ENCODE results near the gene SDHAF2.
"Not testable (repeated sequence)": the region's sequence is repeated elsewhere in the genome, so short reads cannot be mapped to it uniquely, and the experiment has no call there.

The SDHAF2 gene

DNA sequence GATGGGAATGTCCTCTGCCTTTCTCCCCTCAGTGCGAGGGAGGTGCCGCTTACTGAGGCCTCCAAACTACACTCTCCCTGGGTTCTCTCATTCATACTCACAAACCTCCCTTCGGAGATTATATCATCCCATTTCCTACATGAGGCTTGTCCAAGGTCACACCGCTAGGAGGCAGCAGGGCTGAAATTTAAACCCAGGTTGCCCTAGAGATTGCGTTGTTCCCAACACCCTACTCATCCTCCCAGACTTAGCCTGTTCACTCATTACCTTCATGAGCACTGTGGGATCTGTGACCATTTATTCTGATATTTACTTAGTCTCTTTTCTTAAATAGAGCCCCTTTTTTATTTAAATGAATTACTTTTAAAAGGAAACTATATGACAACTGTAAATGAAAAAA, 31.1 kb downstream of the SDHAF2 start:
- H3K4me1 ChIP-seq (ENCODE audit: insufficient read depth, low read length) = no peaks in the 10 kb centered on the region
- no peak overlapping the region for H3K4me3 ChIP-seq (ENCODE audit: low read length)
- H3K27me3 ChIP-seq (ENCODE audit: insufficient read depth, low read length) = no peaks in the 10 kb centered on the region
- H3K9me3 ChIP-seq (ENCODE audit: insufficient read depth, low read depth, low read length) = no peaks in the 10 kb centered on the region
- H3K9ac ChIP-seq (ENCODE audit: low read depth, low read length) = no peak overlapping the region
- no peaks in the 10 kb centered on the region for H3K36me3 ChIP-seq (ENCODE audit: insufficient read depth, low read depth, low read length)
- H3K27ac ChIP-seq (ENCODE audit: low read length) = no peak overlapping the region

DNA sequence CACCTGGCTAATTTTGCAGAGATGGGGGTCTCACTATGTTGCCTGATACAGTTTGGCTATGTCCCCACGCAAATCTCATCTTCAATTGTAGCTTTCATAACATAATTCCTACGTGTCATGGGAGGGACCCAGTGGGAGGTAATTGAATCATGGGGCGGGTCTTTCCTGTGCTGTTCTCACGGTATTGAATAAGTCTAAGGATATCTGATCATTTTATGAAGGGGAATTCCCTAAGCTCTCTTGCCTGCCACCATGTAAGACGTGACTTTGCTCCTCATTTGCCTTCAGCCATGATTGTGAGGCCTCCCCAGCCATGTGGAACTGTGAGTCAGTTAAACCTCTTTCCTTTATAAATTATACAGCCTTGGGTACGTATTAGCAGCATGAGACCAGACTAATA, 37.7 kb downstream of the SDHAF2 start:
- not testable (repeated sequence) for H3K36me3 ChIP-seq (ENCODE audit: insufficient read depth, low read depth, low read length); H3K27ac ChIP-seq (ENCODE audit: low read length); H3K27me3 ChIP-seq (ENCODE audit: insufficient read depth, low read length); H3K9me3 ChIP-seq (ENCODE audit: insufficient read depth, low read depth, low read length); H3K9ac ChIP-seq (ENCODE audit: low read depth, low read length); H3K4me1 ChIP-seq (ENCODE audit: insufficient read depth, low read length); H3K4me3 ChIP-seq (ENCODE audit: low read length)

DNA sequence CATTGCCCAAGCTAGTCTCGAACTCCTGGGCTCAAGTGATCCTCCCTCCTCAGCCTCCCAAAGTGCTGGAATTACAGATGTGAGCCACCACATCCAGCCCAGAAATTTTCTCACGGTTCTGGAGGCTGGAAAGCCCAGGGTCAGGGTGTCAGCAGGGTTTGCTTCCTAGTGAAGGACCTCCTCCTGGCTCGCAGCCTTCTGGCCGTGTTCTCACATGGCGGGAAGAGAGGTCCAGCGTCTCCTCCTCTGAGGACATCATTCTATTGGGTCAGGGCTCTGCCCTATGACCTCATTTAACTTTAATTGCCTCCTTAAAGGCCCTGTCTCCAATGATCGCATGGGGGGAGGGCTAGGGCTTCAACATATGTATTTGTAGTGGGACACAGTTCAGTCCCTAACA, 38.1 kb downstream of the SDHAF2 start:
- H3K9ac ChIP-seq (ENCODE audit: low read depth, low read length) = no peak overlapping the region

DNA sequence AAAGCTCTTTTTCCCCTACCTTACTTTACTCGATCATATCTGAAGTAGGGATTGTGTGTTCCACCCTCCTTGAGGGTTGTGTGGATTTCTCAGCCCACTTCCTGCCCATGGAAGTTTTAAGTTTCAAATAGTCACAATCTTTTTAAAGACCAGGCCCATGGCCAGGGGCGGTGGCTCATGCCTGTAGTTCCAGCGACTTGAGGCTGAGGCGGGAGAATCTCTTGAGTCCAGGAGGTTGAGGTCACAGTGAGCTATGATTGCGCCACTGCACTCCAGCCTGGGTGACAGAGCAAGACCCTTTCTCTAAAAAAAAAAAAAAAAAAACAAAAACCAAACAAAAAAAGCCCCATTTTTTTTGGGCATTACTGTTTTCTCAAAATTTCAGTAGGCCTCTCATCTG, 42.4 kb downstream of the SDHAF2 start:
- no peak overlapping the region for H3K27ac ChIP-seq (ENCODE audit: low read length)

More for the DNA sequence above, 38.1 kb downstream of the SDHAF2 start:
- Histone ChIP-seq H3K27ac (ENCODE audit: low read length) (no peak overlapping the region), H3K4me1 (ENCODE audit: insufficient read depth, low read length) (no peaks in the 10 kb centered on the region), H3K9me3 (ENCODE audit: insufficient read depth, low read depth, low read length) (no peaks in the 10 kb centered on the region), H3K36me3 (ENCODE audit: insufficient read depth, low read depth, low read length) (no peaks in the 10 kb centered on the region), H3K4me3 (ENCODE audit: low read length) (no peak overlapping the region), H3K27me3 (ENCODE audit: insufficient read depth, low read length) (no peaks in the 10 kb centered on the region)

DNA sequence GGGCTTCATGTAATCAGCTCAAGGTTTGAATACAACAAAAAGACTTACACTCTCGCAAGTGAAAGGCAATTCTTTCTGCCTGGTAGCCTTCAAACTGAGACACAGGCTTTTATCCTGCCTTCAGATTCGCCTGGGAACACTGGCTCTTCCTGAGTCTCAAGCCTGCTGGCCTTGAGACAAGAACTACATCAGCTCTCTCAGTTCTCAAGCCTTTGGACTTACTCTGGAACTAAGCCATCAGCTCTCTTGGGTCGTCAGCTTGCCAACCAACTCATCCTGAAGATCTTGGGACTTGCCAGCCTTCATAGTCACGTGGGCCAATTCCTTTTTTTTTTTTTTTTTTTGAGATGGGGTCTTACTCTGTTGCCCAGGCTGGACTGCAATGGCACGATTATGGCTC, 42.9 kb downstream of the SDHAF2 start:
- no peaks in the 10 kb centered on the region for H3K4me1 ChIP-seq (ENCODE audit: insufficient read depth, low read length)
- H3K27me3 ChIP-seq (ENCODE audit: insufficient read depth, low read length) = peaks cover 2% of the 10 kb centered on the region; the same call in 1 of the 2 replicates
- H3K4me3 ChIP-seq (ENCODE audit: low read length) = no peak overlapping the region
- no peaks in the 10 kb centered on the region; the same call in 1 of the 2 replicates for H3K36me3 ChIP-seq (ENCODE audit: insufficient read depth, low read depth, low read length)
- H3K9ac ChIP-seq (ENCODE audit: low read depth, low read length) = no peak overlapping the region
- no peaks in the 10 kb centered on the region for H3K9me3 ChIP-seq (ENCODE audit: insufficient read depth, low read depth, low read length)
- no peak overlapping the region for H3K27ac ChIP-seq (ENCODE audit: low read length)

More for the DNA sequence above, 42.4 kb downstream of the SDHAF2 start:
- Histone ChIP-seq H3K4me3 (ENCODE audit: low read length) (no peak overlapping the region), H3K9ac (ENCODE audit: low read depth, low read length) (no peak overlapping the region), H3K4me1 (ENCODE audit: insufficient read depth, low read length) (no peaks in the 10 kb centered on the region), H3K27me3 (ENCODE audit: insufficient read depth, low read length) (no peaks in the 10 kb centered on the region), H3K36me3 (ENCODE audit: insufficient read depth, low read depth, low read length) (no peaks in the 10 kb centered on the region; the same call in 1 of the 2 replicates), H3K9me3 (ENCODE audit: insufficient read depth, low read depth, low read length) (no peaks in the 10 kb centered on the region)

DNA sequence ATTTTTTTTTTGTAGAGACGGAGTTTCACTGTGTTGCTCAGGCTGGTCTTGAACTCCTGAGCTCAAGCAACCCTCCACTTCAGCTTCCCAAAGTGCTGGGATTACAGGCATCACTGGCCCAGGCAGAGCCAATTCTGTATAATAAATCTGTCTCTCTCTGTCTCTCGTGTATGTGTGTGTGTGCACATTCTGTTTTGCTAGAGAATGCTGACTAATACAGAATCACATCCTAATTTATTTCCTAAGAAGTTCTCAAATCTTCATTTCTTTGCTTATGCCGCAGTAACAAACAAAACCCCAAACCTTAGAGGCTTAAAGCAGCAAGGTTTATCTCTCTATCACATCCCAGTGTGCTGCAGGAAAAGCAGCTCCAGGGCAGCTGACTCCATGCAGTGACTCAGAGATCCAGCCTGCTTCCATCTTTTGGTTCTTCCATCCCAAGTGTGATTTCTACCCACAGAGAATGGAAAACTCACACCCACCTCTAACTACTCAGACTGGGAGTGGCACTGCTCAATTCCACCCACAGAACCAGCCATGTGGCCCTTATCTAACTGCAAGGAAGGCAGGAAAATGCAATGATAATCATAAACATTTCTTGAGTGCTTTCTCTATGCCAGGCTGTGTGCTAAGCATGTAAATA, 43.6 kb downstream of the SDHAF2 start:
- Histone ChIP-seq H3K27ac (ENCODE audit: low read length) (no peak overlapping the region), H3K36me3 (ENCODE audit: insufficient read depth, low read depth, low read length) (no peaks in the 10 kb centered on the region; the same call in 1 of the 2 replicates), H3K9me3 (ENCODE audit: insufficient read depth, low read depth, low read length) (no peaks in the 10 kb centered on the region), H3K9ac (ENCODE audit: low read depth, low read length) (no peak overlapping the region), H3K27me3 (ENCODE audit: insufficient read depth, low read length) (peaks cover 8% of the 10 kb centered on the region; the same call in 1 of the 2 replicates), H3K4me3 (ENCODE audit: low read length) (no peak overlapping the region), H3K4me1 (ENCODE audit: insufficient read depth, low read length) (no peaks in the 10 kb centered on the region)

DNA sequence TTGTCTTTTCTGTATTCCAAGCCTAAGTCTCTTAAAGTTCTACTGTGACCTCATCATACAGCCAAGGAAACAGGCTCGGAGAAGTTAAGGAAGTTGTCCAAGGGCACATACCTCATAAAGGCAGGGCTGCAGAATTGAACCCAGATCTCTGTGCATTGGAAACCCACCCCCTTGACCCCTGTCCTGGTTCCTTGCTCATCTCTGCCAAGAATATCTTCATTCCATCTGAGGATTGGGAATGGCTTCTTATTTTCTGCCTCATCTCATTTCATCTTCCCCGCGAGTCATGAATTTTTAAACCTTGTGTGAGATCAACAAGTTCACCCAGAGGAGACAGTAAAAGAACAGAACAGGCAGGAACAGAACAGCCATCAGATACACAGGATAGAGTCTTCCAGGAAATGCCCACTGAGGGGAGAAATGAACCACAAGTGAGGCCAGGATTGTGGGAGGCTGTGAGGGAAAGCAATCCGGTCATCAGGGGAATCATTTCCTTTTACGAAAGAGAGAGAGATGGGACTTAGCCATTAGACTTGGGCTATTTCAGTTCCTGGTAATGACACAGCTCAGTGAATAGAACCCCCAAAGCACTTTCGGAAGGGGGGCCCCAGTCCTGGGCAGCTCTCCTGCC, 44.2 kb downstream of the SDHAF2 start:
- H3K27ac ChIP-seq (ENCODE audit: low read length) = no peak overlapping the region
- H3K27me3 ChIP-seq (ENCODE audit: insufficient read depth, low read length) = peaks cover 11% of the 10 kb centered on the region; the same call in 1 of the 2 replicates
- H3K4me3 ChIP-seq (ENCODE audit: low read length) = no peak overlapping the region
- no peak overlapping the region for H3K9ac ChIP-seq (ENCODE audit: low read depth, low read length)
- no peaks in the 10 kb centered on the region for H3K9me3 ChIP-seq (ENCODE audit: insufficient read depth, low read depth, low read length)
- no peaks in the 10 kb centered on the region for H3K4me1 ChIP-seq (ENCODE audit: insufficient read depth, low read length)
- H3K36me3 ChIP-seq (ENCODE audit: insufficient read depth, low read depth, low read length) = no peaks in the 10 kb centered on the region; the same call in 1 of the 2 replicates

DNA sequence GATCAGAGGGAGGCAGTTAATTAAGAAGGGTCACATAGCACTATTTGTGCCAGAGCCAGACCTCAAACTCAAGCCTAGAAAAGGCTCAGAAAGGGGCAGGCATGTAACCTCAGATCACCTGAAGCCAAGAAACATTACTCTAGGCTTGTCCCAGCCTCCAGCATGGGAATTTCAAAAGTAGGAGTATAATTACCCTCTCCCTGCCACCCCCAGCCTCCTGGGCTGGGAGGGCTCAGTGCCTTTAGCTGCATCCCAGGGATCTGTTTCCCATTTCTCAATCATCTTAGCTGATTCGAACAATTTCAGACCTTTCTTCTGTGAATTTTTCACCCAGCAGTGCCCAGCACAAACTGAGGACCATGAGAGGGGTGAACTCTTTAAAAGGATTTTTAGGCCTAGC, 45.5 kb downstream of the SDHAF2 start:
- Histone ChIP-seq H3K36me3 (ENCODE audit: insufficient read depth, low read depth, low read length) (no peaks in the 10 kb centered on the region; the same call in 1 of the 2 replicates), H3K9me3 (ENCODE audit: insufficient read depth, low read depth, low read length) (no peaks in the 10 kb centered on the region), H3K27me3 (ENCODE audit: insufficient read depth, low read length) (peaks cover 11% of the 10 kb centered on the region; the same call in 1 of the 2 replicates), H3K4me3 (ENCODE audit: low read length) (no peak overlapping the region), H3K9ac (ENCODE audit: low read depth, low read length) (no peak overlapping the region), H3K4me1 (ENCODE audit: insufficient read depth, low read length) (no peaks in the 10 kb centered on the region), H3K27ac (ENCODE audit: low read length) (no peak overlapping the region)

DNA sequence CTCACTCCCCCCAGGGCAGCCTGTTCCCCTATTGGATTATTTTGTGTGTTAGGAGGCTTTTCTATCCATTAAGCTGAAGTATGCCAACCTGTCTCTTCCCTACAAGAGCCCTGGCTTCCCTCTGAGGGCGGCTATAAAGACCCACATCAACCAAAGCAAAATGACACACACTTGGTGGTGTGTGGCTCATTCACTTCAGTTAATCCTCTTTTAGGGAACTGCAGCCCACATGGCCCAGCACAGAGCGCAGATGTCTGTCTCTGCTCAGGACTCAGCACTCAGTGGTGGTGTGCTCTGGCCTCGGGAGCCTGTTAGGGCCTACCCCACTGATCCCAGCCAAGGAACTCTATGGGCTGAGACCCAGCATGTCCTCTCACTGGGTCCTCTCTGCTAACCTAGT, 46.4 kb downstream of the SDHAF2 start:
- Histone ChIP-seq H3K4me3 (ENCODE audit: low read length) (no peak overlapping the region), H3K36me3 (ENCODE audit: insufficient read depth, low read depth, low read length) (no peaks in the 10 kb centered on the region; the same call in 1 of the 2 replicates), H3K9me3 (ENCODE audit: insufficient read depth, low read depth, low read length) (no peaks in the 10 kb centered on the region), H3K27ac (ENCODE audit: low read length) (no peak overlapping the region), H3K9ac (ENCODE audit: low read depth, low read length) (no peak overlapping the region), H3K27me3 (ENCODE audit: insufficient read depth, low read length) (peaks cover 11% of the 10 kb centered on the region; the same call in 1 of the 2 replicates), H3K4me1 (ENCODE audit: insufficient read depth, low read length) (no peaks in the 10 kb centered on the region; the same call in 1 of the 2 replicates)

DNA sequence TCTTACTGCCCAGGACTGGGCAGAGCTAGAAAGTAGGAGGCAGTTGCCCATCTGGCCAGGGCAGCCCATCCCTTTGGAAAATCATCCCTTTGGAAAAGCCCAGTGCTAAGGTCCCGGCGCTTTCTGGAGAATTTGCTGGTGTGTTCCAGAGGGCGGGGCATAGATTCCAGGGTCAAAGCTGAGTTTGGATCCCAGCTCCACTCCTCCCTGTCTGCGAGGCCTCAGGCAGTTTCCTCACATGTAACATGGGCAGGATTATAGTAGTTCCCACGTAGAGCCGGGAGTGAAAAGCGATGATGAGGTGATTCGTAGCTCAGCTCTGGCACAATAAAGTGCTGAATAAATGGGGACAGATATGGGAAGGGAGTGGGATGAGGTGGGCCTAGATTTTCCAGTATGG, 47.2 kb downstream of the SDHAF2 start:
- no peaks in the 10 kb centered on the region for H3K9me3 ChIP-seq (ENCODE audit: insufficient read depth, low read depth, low read length)
- H3K36me3 ChIP-seq (ENCODE audit: insufficient read depth, low read depth, low read length) = no peaks in the 10 kb centered on the region; the same call in 1 of the 2 replicates
- H3K4me1 ChIP-seq (ENCODE audit: insufficient read depth, low read length) = no peaks in the 10 kb centered on the region; the same call in 1 of the 2 replicates
- H3K27me3 ChIP-seq (ENCODE audit: insufficient read depth, low read length) = peaks cover 11% of the 10 kb centered on the region; the same call in 1 of the 2 replicates
- H3K9ac ChIP-seq (ENCODE audit: low read depth, low read length) = no peak overlapping the region
- H3K27ac ChIP-seq (ENCODE audit: low read length) = no peak overlapping the region
- no peak overlapping the region for H3K4me3 ChIP-seq (ENCODE audit: low read length)

DNA sequence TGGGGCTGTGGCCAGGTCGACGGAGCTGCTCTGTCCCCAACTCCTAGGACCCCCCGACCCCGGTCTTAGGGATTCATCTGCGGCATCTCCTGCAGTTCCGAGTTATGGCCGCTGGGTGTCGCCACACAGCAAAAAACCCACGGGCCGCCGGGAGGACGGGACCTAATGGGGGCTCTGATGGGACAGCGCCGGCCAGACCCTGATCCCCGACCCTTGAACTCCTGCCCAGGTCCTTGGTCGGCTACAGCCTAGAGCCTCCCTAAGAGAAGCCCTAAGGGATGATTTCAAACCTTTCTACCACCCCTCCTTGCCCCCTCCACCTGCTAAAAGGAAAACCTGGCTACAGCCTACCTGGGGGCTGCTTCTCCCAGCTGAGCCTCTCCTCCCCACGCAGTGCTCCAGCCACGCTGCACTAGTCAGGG, 47.8 kb downstream of the SDHAF2 start:
- Histone ChIP-seq H3K9ac (ENCODE audit: low read depth, low read length) (no peak overlapping the region), H3K36me3 (ENCODE audit: insufficient read depth, low read depth, low read length) (no peaks in the 10 kb centered on the region; the same call in 1 of the 2 replicates), H3K4me1 (ENCODE audit: insufficient read depth, low read length) (no peaks in the 10 kb centered on the region; the same call in 1 of the 2 replicates), H3K9me3 (ENCODE audit: insufficient read depth, low read depth, low read length) (no peaks in the 10 kb centered on the region), H3K27ac (ENCODE audit: low read length) (no peak overlapping the region), H3K4me3 (ENCODE audit: low read length) (no peak overlapping the region), H3K27me3 (ENCODE audit: insufficient read depth, low read length) (peaks cover 11% of the 10 kb centered on the region; the same call in 1 of the 2 replicates)

Data from iPS-20b (cell line).